Activated T-cell treated with anti-CD3 and anti-CD28 coated beads, Interleukin-2, amount 50 U/mL, for 72 hours (primary cell): ENCODE results near the gene USP54. TPM values are rescaled to one million over a fixed set of nuclear protein-coding genes. Genes with fewer than 3 reads are reported as not detected.
"Not testable (repeated sequence)": the region's sequence is repeated elsewhere in the genome, so short reads cannot be mapped to it uniquely, and the experiment has no call there.

Experiments
- ATAC-seq, 2 donors: fragments of 150-1000 bp; cut with Tn5 transposase; replicated peaks in 1 of 2; 2 replicates each; pipeline ENCODE4 v1.10.0; 2021; ENCODE audit warnings: moderate library complexity in 2 of 2, mild to moderate bottlenecking in 1 of 2
- DNase-seq, 2 donors: peaks; one replicate each; pipeline ENCODE4 v3.0.0; 2021 to 2022; ENCODE audit warnings: mixed read lengths in 1 of 2
- H3K27ac Mint-ChIP-seq: one replicate; pipeline ENCODE4 v1.8.0; 2022; ENCODE audit warnings: mild to moderate bottlenecking, moderate library complexity, mixed read lengths
- H3K27me3 Mint-ChIP-seq: one replicate; pipeline ENCODE4 v1.8.0; 2022; ENCODE audit warnings: low read depth, mixed read lengths
- H3K36me3 Mint-ChIP-seq, 2 donors: one replicate each; pipeline ENCODE4 v1.8.0; 2022; ENCODE audit warnings: mixed read lengths in 2 of 2, mild to moderate bottlenecking in 1 of 2; ENCODE audit not compliant: insufficient read depth in 2 of 2
- H3K4me1 Mint-ChIP-seq: one replicate; pipeline ENCODE4 v1.8.0; 2022; ENCODE audit warnings: low read depth, mixed read lengths
- H3K4me3 Mint-ChIP-seq, 2 donors: one replicate each; pipeline ENCODE4 v1.8.0; 2022; ENCODE audit warnings: mild to moderate bottlenecking in 2 of 2, mixed read lengths in 2 of 2, moderate library complexity in 2 of 2
- H3K9me3 Mint-ChIP-seq, 2 donors: one replicate each; pipeline ENCODE4 v1.8.0; 2022; ENCODE audit warnings: mixed read lengths in 2 of 2
- total RNA-seq, 2 donors: library from RNA; stranded (reverse); gene quantifications; one replicate each; pipeline ENCODE4 v1.2.3, GENCODE V29; 2022

The USP54 gene
- total RNA-seq, 2 donors from 2014 or later = 2.4 to 4.1 TPM

DNA sequence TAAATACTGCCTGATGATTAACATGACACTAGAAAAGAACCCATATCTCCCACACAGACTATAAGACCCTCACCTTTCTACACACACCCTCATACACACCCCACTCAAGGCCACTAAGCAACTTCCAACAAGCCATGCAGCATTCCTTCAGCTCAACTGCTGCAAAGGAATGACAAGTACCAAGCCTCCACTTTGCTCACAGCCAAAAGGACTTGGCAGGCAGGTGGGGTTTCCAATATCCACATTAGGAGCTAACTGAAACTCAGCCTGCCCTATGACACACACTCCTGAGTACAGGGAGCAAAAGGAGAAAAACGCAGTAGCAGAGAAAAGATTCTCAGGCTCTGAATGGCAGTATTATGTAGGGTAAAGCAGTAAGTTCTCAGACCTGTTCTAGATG, 13.4 kb downstream of the USP54 start:
- DNase-seq = no peak
- Mint-ChIP-seq H3K4me1 (no peaks in the 10 kb centered on the region), H3K36me3 (no peaks in the 10 kb centered on the region), H3K27ac (no peak overlapping the region), H3K27me3 (no peaks in the 10 kb centered on the region), H3K4me3 (no peak overlapping the region), H3K9me3 (no peaks in the 10 kb centered on the region)
- ATAC-seq = no peak

DNA sequence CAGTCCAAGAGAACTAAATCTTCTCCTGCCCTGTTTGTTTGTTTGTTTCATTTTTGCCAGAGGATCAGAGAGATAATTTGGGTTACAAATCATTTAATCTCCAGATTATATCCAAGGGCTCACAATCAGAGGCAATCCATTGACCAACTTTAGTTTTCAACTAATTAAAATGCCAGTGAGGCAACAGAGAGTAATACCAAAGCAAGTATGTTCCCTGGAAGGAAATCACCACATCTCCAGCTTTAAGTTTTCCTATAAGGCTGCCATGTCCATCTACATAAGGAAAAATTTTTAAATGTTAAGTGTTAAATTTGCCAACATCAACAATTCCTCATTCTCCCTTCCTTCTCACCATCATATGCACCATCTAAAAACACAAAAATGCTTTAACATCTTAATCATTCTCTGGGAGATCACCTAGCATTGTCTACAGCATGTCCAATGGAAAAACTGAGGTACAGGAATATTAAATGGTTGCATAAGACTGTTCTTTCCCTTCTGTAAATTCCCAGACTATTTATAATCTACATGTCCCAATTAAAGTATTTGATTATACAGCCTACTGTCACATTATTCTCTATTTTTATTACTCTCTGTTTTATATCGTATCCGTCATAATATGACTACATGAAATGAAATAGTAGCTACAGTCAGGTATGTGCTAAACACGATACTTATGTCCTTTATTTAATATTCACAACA, 14.1 kb downstream of the USP54 start:
- DNase-seq = no peak
- Mint-ChIP-seq H3K27ac (no peak overlapping the region), H3K9me3 (no peaks in the 10 kb centered on the region), H3K36me3 (no peaks in the 10 kb centered on the region), H3K27me3 (no peaks in the 10 kb centered on the region), H3K4me1 (no peaks in the 10 kb centered on the region), H3K4me3 (no peak overlapping the region)
- ATAC-seq = no peak

DNA sequence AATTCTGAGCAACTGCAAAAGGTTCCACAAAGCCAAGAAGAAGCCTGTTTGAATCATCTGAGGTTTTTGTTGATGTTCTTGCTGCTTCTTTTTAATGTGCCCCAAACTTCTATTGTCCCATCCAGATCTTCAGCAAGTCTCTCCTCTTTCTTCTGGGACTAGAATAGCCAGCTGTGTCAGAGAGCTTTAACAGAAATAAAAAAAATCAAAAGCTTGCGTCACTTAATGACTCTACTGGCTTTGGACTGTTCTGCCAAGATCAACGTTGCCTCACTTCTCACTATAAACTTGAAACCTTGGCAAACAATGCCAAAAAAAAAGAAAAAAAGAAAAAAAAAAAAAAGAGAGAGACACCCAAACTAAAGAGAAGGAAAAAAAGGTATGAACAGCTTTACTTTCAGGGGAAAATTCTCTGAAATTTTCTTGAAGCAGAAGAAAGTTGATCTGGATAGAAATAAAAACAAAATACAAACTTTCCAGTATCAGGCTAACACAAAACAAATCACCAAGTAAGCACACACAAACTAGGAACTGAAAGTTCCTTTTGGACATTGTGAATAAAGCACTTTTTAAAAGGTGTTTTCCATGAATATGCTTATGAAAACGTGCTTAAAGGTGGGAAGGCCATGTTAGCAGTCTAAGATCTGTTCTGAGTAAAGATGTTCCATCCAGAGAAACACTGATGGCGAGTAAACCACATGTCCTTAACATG, 14.8 kb downstream of the USP54 start:
- H3K36me3 Mint-ChIP-seq = no peaks in the 10 kb centered on the region
- H3K4me1 Mint-ChIP-seq = no peaks in the 10 kb centered on the region
- H3K4me3 Mint-ChIP-seq = no peak overlapping the region
- H3K9me3 Mint-ChIP-seq = no peaks in the 10 kb centered on the region
- DNase-seq = no peak
- no peaks in the 10 kb centered on the region for H3K27me3 Mint-ChIP-seq
- no peak overlapping the region for H3K27ac Mint-ChIP-seq
- no peak for ATAC-seq

DNA sequence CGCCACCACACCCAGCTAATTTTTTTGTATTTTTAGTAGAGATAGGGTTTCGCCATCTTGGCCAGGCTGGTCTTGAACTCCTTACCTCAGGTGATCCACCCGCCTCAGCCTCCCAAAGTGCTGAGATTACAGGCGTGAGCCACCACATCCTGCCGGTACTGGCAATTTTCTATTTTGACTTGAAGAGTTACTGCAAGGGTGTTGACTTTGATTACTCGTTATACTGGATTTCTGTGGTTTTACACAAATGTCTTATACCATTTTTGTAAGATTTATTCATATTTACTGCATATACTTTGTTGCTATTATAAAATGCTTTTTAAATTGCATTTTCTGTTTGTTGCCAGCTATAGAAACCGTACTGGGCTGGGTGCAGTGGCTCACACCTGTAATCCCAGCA, 24.1 kb downstream of the USP54 start:
- H3K4me3 Mint-ChIP-seq, ATAC-seq, H3K9me3 Mint-ChIP-seq, H3K27me3 Mint-ChIP-seq, DNase-seq, H3K36me3 Mint-ChIP-seq, H3K4me1 Mint-ChIP-seq, H3K27ac Mint-ChIP-seq: not testable (repeated sequence)

DNA sequence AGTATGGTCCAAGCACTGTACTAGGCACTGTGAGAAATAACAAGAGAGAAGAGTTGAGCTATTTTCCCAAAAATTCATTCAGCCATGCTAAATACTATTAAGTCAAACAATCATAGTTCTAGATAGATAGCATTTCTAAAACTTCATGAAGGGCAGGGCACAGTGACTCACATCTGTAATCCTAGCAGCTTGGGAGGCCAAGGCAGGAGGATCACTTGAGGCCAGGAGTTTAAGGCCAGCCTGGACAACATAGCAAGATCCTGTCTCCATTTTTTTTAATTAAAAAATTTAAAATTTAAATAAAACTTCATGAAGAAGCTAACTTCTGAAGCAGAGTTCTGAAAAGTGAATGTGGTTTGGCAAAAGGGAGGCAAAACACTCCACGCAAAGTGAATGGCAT, 29.9 kb downstream of the USP54 start:
- H3K9me3 Mint-ChIP-seq = no peaks in the 10 kb centered on the region
- DNase-seq (no peak), ATAC-seq (no peak)
- no peaks in the 10 kb centered on the region for H3K4me1 Mint-ChIP-seq
- no peaks in the 10 kb centered on the region for H3K36me3 Mint-ChIP-seq
- no peak overlapping the region for H3K27ac Mint-ChIP-seq
- H3K27me3 Mint-ChIP-seq = no peaks in the 10 kb centered on the region
- no peak overlapping the region for H3K4me3 Mint-ChIP-seq

DNA sequence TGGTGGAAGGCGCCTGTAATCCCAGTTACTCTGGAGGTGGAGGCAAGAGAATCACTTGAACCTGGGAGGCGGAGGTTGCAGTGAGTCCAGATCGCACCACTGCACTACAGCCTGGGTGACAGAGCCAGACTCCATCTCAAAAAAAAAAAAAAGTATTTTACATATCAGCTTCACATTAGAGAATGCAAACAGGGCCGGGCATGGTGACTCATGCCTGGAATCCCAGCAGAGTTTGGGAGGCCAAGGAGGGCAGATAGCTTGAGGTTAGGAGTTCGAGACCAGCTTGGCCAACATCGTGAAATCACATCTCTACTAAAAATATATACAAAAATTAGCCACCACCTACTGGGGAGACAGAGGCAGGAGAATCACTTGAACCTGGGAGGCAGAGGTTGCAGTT, 31.6 kb downstream of the USP54 start:
- Mint-ChIP-seq H3K27me3 (no peaks in the 10 kb centered on the region), H3K4me3 (no peak overlapping the region), H3K4me1 (no peaks in the 10 kb centered on the region), H3K27ac (no peak overlapping the region), H3K36me3 (no peaks in the 10 kb centered on the region), H3K9me3 (no peaks in the 10 kb centered on the region)
- DNase-seq (no peak), ATAC-seq (no peak)

DNA sequence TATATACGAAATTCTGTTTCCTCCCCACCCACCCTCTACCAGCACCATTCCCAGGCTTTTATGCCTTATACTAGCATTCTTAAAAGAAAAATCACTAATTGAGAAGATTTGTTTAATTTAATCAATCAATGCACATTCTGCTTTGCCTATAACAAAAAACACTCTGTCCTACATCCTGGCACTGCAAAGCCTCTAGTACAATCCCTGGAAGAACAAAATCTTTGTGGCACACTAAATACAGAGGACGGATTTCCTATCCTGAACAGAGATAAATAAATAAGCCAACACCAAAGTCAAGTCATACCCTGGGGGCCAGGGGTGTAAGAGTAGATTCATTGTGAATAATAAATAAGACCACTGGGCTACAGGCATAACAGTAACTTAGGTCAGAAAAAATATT, 34.3 kb downstream of the USP54 start:
- no peaks in the 10 kb centered on the region for H3K9me3 Mint-ChIP-seq
- H3K27me3 Mint-ChIP-seq = no peaks in the 10 kb centered on the region
- ATAC-seq (no peak), DNase-seq (no peak)
- no peaks in the 10 kb centered on the region for H3K4me1 Mint-ChIP-seq
- no peak overlapping the region for H3K4me3 Mint-ChIP-seq
- no peaks in the 10 kb centered on the region for H3K36me3 Mint-ChIP-seq
- H3K27ac Mint-ChIP-seq = no peak overlapping the region

DNA sequence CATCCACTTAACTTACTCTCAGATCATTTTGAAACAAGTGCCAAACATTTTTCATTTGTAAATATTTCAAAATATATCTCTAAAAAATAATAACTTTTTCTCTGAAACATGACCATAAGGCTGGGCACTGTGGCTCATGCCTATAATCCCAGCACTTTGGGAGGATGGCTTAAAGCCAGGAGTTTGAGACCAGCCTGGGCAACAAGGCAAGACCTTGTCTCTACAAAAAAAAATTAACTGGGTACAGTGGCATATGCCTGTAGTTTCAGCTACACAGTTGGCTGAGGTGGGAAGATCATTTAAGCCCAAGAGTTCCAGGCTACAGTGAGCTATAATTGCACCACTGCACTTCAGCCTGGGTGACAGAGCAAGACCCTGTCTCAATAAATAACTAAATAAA, 36.4 kb downstream of the USP54 start:
- DNase-seq (no peak), ATAC-seq (no peak)
- Mint-ChIP-seq H3K36me3 (no peaks in the 10 kb centered on the region), H3K9me3 (no peaks in the 10 kb centered on the region), H3K27me3 (no peaks in the 10 kb centered on the region), H3K27ac (no peak overlapping the region), H3K4me3 (no peak overlapping the region), H3K4me1 (no peaks in the 10 kb centered on the region)

DNA sequence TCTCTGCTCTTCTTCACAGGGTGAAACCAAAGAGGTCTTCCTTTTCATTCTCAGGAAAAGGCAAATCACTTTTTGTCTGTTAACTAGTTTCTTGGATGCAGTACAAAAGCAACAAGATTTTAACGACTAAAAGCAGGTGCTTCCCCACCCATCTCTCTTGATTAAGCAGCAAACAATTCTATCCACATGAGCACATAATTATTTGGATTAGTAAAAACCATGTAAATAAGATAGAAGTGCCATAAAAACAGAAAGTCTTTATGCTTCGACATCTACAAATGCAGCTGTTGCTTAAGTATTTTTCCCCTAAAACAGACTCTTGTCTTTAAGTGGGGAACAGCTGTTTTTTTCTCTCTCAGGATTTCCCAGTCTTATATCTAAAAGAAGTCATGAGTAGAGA, 37.4 kb downstream of the USP54 start:
- H3K27me3 Mint-ChIP-seq = no peaks in the 10 kb centered on the region
- no peaks in the 10 kb centered on the region for H3K4me1 Mint-ChIP-seq
- H3K4me3 Mint-ChIP-seq = no peak overlapping the region
- H3K36me3 Mint-ChIP-seq = no peaks in the 10 kb centered on the region
- ATAC-seq (no peak), DNase-seq (no peak)
- H3K9me3 Mint-ChIP-seq = no peaks in the 10 kb centered on the region
- no peak overlapping the region for H3K27ac Mint-ChIP-seq

DNA sequence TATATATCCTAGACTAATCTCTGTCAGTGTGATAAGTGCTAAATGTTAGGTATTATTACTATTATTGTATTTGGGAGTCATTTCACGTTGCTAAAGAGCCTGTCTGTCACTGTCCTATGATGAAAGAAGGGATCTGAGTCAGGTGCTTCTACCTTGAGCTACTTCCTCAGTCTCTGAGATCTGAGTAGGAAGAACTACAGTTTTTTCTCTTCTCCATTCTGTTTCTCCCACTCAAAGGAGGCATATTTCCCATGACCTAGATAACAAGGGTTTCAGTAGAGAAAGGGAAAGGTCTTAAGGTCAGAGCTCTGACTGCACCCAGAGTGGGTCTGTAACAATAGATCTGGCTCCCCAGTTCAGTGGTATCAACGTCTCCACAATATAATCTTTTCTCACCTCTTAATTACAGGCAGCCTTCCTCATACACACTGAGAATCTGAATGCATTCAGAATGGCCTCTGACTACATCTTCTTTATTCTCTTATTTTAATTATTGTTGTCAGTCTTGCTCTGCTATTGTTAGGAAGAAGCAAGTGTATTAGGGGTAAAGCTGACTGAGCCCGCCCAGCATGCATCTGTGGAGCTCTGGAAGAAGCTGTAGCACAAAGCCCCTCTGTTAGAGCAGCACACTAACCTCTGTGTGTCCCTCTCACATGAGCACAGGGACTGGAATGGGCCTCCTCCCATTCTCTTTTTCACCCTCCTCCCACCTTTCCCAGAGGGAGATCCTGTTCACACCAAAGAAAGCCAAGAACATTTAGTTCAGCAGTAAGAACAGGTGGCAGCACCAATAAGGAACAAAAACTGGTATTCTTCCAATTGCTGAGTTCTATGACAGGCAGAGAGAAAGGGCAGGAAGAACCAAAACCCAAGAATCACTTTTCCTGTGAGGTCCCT, 38.1 kb downstream of the USP54 start:
- no peaks in the 10 kb centered on the region for H3K36me3 Mint-ChIP-seq
- no peak overlapping the region for H3K27ac Mint-ChIP-seq
- ATAC-seq = no peak
- H3K4me3 Mint-ChIP-seq = no peak overlapping the region
- no peaks in the 10 kb centered on the region for H3K4me1 Mint-ChIP-seq
- no peaks in the 10 kb centered on the region for H3K27me3 Mint-ChIP-seq
- no peak for DNase-seq
- no peaks in the 10 kb centered on the region for H3K9me3 Mint-ChIP-seq

DNA sequence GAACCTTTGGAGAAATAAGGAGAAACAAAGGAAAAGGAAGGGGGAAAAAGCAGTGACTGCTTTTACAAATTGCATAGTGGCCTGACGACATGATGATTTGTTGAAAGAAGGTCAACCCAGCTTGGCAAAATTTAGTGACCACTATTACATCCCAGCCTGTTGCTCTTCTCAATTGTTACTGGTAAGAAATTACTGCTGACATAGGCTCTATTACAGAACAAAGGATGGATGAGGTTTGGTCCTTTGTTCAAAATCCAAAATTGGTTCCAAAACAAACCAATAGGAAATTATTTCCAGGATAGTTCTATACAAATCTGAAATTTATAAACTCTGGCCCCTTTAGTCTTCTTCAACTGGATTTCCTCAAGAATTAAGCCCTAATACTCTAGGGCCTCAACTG, 39.6 kb downstream of the USP54 start:
- H3K36me3 Mint-ChIP-seq = no peaks in the 10 kb centered on the region
- H3K27ac Mint-ChIP-seq = no peak overlapping the region
- H3K9me3 Mint-ChIP-seq = no peaks in the 10 kb centered on the region
- H3K4me3 Mint-ChIP-seq = no peak overlapping the region
- H3K27me3 Mint-ChIP-seq = no peaks in the 10 kb centered on the region
- ATAC-seq = no peak
- DNase-seq = no peak
- H3K4me1 Mint-ChIP-seq = no peaks in the 10 kb centered on the region

DNA sequence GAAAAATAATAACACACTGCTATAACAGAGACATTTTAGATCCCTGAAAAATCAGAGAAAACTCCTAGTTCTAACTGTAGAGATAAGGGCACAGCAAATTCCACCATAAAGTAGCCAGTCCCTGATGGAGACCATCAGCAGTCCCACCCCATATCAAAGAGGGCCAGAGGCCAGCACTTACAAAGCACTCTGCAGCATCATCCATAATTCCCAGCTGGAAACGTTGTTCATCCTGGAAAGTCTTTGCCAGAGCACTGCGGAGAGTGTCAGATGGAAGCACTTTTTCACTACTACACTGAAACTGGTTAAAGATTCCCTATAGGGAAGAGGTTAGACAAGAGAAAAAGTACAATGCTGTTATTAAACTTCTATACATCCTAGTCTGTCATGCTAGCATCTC, 45.8 kb downstream of the USP54 start:
- H3K4me1 Mint-ChIP-seq = no peaks in the 10 kb centered on the region
- no peaks in the 10 kb centered on the region for H3K9me3 Mint-ChIP-seq
- no peaks in the 10 kb centered on the region for H3K27me3 Mint-ChIP-seq
- H3K27ac Mint-ChIP-seq = no peak overlapping the region
- ATAC-seq = no peak
- H3K4me3 Mint-ChIP-seq = no peak overlapping the region
- DNase-seq = no peak
- H3K36me3 Mint-ChIP-seq = no peaks in the 10 kb centered on the region

DNA sequence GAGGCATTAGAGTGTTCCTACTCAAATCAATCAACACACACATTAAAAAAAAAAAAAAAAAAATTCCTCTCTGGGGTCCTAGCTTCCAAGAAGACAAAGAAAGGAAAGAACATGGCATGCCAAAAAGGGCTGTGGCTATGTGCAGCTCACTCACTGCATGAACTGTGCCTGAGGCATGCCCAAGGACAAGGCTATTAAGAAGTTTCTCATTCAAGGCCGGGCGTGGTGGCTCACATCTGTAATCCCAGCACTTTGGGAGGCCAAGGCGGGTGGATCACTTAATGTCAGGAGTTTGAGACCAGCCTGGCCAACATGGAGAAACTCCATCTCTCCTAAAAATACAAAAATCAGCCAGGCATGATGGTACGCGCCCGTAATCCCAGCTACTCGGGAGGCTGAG, 53.4 kb downstream of the USP54 start:
- no peaks in the 10 kb centered on the region for H3K9me3 Mint-ChIP-seq
- ATAC-seq (no peak), DNase-seq (no peak)
- no peaks in the 10 kb centered on the region for H3K27me3 Mint-ChIP-seq
- H3K4me1 Mint-ChIP-seq = peaks cover 12% of the 10 kb centered on the region
- H3K4me3 Mint-ChIP-seq = no peak overlapping the region
- no peaks in the 10 kb centered on the region for H3K36me3 Mint-ChIP-seq
- H3K27ac Mint-ChIP-seq = no peak overlapping the region
